ENCODE results near the gene NMU. TPM values are rescaled to one million over a fixed set of nuclear protein-coding genes. Genes with fewer than 3 reads are reported as not detected.
"Not testable (repeated sequence)": the region's sequence is repeated elsewhere in the genome, so short reads cannot be mapped to it uniquely, and the experiment has no call there.

The NMU gene
- 0.20 TPM in 1 of 2 replicates, not detected in the other for total RNA-seq

GRCh38 chr4:55635741-55636655 is at the start of gene NMU:
NMU (minus strand) TSS chr4:55636298; CDS start chr4:55636192, 106 bp downstream.
- DNase-seq (ENCODE audit: low read depth, low spot score): no peak

GRCh38 chr4:55684276-55684675 is 48.2 kb upstream of the NMU start:
- DNase-seq (ENCODE audit: low read depth, low spot score): no peak

GRCh38 chr4:55682797-55683196 is 46.7 kb upstream of the NMU start:
- DNase-seq (ENCODE audit: low read depth, low spot score): not testable (repeated sequence)

- no peak for DNase-seq (ENCODE audit: low read depth, low spot score)
Measured at GRCh38 chr4:55682295-55682694, 46.2 kb upstream of the NMU start.

- no peak for DNase-seq (ENCODE audit: low read depth, low spot score)
Measured at GRCh38 chr4:55681430-55681829, 45.3 kb upstream of the NMU start.

- no peak for DNase-seq (ENCODE audit: low read depth, low spot score)
Measured at GRCh38 chr4:55675196-55675793, 39.2 kb upstream of the NMU start.

GRCh38 chr4:55673424-55673823 is 37.3 kb upstream of the NMU start:
- DNase-seq (ENCODE audit: low read depth, low spot score): no peak

- DNase-seq (ENCODE audit: low read depth, low spot score): no peak
Measured at GRCh38 chr4:55671667-55672066, 35.6 kb upstream of the NMU start.

GRCh38 chr4:55670695-55671094 is 34.6 kb upstream of the NMU start:
- DNase-seq (ENCODE audit: low read depth, low spot score): no peak

GRCh38 chr4:55668449-55668848 is 32.4 kb upstream of the NMU start:
- no peak for DNase-seq (ENCODE audit: low read depth, low spot score)

- DNase-seq (ENCODE audit: low read depth, low spot score): no peak
Measured at GRCh38 chr4:55666535-55666934, 30.4 kb upstream of the NMU start.

- no peak for DNase-seq (ENCODE audit: low read depth, low spot score)
Measured at GRCh38 chr4:55663145-55663544, 27.0 kb upstream of the NMU start.

GRCh38 chr4:55661398-55662056 is 25.4 kb upstream of the NMU start:
- DNase-seq (ENCODE audit: low read depth, low spot score): no peak

- DNase-seq (ENCODE audit: low read depth, low spot score): no peak
Measured at GRCh38 chr4:55658657-55659056, 22.6 kb upstream of the NMU start.

- DNase-seq (ENCODE audit: low read depth, low spot score): no peak
Measured at GRCh38 chr4:55654131-55654530, 18.0 kb upstream of the NMU start.

GRCh38 chr4:55650483-55650882 is 14.4 kb upstream of the NMU start:
- DNase-seq (ENCODE audit: low read depth, low spot score): no peak

- DNase-seq (ENCODE audit: low read depth, low spot score): no peak
Measured at GRCh38 chr4:55637272-55637820, 1.2 kb upstream of the NMU start.

- no peak for DNase-seq (ENCODE audit: low read depth, low spot score)
Measured at GRCh38 chr4:55636656-55636999, 530 bp upstream of the NMU start.

GRCh38 chr4:55635282-55635681 is 816 bp downstream of the NMU start:
- DNase-seq (ENCODE audit: low read depth, low spot score): no peak

GRCh38 chr4:55634417-55635128 is 1.5 kb downstream of the NMU start:
- no peak for DNase-seq (ENCODE audit: low read depth, low spot score)

GRCh38 chr4:55633903-55634302 is 2.2 kb downstream of the NMU start:
- DNase-seq (ENCODE audit: low read depth, low spot score): no peak

Data from pulmonary artery endothelial cell (primary cell).